ENCODE results near the gene MFSD2B.

DNA sequence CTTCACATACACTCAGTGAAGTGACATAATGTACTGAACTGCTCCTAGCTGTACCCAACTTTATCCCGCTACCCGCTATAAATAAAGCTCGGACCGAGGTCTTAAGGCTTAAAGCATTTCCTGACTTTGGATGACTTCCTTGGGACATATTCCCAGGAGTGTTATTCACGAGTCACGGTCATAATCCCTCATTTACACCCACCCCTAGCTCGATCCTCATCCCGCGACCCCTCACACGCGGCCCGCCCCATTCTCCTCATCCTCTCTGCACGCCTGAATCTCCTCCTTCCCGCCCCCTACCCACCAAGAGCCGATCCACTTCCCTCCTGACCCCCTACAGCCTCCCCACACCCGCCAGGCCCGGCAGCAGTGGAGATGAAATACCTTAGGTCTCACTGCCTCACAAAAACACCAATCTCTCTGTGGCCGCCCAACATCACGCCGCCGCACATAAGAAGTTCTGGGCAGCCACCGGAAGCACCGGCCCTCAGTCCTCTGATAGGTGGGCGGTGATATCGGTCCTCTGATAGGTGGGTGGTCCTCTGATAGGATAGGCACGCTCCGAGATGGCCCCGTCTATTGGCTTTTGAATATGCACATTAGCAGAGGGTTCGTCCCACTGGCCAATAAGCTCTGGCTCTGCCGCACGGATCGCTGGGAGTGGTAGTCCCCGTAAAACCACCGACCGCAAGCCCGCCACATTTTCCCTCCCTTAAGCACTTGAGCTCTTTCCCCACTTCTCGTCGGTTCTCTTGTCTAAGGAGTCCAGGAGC is 37.2 kb downstream of the MFSD2B start, which contains the start of gene WDCP:
- TF ChIP-seq, protein P1, sequence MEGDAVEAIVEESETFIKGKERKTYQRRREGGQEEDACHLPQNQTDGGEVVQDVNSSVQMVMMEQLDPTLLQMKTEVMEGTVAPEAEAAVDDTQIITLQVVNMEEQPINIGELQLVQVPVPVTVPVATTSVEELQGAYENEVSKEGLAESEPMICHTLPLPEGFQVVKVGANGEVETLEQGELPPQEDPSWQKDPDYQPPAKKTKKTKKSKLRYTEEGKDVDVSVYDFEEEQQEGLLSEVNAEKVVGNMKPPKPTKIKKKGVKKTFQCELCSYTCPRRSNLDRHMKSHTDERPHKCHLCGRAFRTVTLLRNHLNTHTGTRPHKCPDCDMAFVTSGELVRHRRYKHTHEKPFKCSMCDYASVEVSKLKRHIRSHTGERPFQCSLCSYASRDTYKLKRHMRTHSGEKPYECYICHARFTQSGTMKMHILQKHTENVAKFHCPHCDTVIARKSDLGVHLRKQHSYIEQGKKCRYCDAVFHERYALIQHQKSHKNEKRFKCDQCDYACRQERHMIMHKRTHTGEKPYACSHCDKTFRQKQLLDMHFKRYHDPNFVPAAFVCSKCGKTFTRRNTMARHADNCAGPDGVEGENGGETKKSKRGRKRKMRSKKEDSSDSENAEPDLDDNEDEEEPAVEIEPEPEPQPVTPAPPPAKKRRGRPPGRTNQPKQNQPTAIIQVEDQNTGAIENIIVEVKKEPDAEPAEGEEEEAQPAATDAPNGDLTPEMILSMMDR (optimal IDR thresholded peaks at IDR 0.05 in 1 of 3, IDR thresholded peaks at IDR 0.05 in 1 of 3, conservative IDR thresholded peaks at IDR 0.05 in 1 of 3; ENCODE audit: extremely low read depth in 1 of 3, insufficient read depth in 2 of 3, low read length in 3 of 3): no peak
- no peak for TF ChIP-seq EZH2 (IDR thresholded peaks at IDR 0.05; ENCODE audit: low read length)

Data from keratinocyte (primary cell).